ENCODE results near the gene NME4. TPM values are rescaled to one million over a fixed set of nuclear protein-coding genes. Genes with fewer than 3 reads are reported as not detected.

Gene NME4
- total and polyA plus RNA-seq, 10 of the 15 experiments (the other 5 are each of a cell fraction or from before 2014, with no cell fraction given): 11.0 to 235 (median 97.7) TPM

DNA sequence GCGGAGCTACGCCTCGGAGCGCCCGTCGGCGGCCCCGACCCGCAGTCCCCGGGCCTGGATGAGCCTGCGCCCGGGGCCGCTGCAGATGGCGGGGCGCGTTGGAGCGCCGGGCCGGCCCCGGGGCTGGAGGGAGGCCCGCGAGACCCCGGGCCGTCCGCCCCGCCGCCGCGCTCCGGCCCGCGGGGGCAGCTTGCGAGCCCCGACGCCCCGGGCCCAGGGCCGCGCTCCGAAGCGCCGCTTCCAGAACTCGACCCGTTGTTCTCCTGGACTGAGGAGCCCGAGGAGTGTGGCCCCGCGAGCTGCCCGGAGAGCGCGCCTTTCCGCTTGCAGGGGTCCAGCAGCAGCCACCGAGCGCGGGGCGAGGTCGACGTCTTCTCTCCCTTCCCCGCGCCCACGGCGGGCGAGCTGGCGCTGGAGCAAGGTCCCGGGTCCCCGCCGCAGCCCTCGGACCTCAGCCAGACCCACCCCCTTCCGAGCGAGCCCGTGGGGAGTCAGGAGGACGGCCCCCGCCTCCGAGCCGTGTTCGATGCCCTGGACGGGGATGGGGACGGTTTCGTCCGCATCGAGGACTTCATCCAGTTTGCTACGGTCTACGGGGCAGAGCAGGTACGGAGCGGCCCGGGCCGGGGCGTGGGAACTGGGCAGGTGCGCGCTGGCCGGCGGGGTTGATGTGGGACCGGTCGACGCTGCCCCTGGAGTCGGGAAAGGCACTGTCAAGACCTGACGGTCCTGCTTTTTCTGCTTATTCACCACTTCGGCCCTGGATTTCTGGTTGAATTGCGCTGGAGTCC lies 29.3 kb downstream of the NME4 start:
- Histone ChIP-seq H3K4me3 (peak overlapping the region; percentile 76), H3K4me2 (ENCODE audit: control insufficient read depth, insufficient read depth) (peak overlapping the region; percentile 91), H3K27ac (ENCODE audit: control insufficient read depth, insufficient read depth) (no peak overlapping the region), H3K27me3 (replicated peaks in 1 of 2; ENCODE audit: control insufficient read depth in 2 of 2, insufficient read depth in 2 of 2, low read length in 1 of 2) (peaks cover 0 to 3% of the 10 kb centered on the region in 2 experiments; a peak in 1 of 4 replicates), H3K36me3 (ENCODE audit: control insufficient read depth in 2 of 2, insufficient read depth in 2 of 2, low read length in 1 of 2) (no peaks in the 10 kb centered on the region), H4K20me1 (ENCODE audit: control insufficient read depth, insufficient read depth) (no peaks in the 10 kb centered on the region), H2AFZ (ENCODE audit: control insufficient read depth, low read depth, low read length) (peak overlapping the region; percentile 24; the same call in 1 of the 2 replicates), H3K79me2 (ENCODE audit: control insufficient read depth, insufficient read depth, low read length) (peaks cover 11% of the 10 kb centered on the region), H3K4me1 (ENCODE audit: control insufficient read depth, insufficient read depth, low read length) (peaks cover 15% of the 10 kb centered on the region), H3K9ac (ENCODE audit: control insufficient read depth, insufficient read depth, low read length) (peak overlapping the region; percentile 36), H3K9me3 (replicated peaks; ENCODE audit: control insufficient read depth, insufficient read depth, low read length) (no peaks in the 10 kb centered on the region)
- no TSS peak for BruUV-seq (replicated peaks)
- FAIRE-seq (no peak), ATAC-seq (peak; percentile 8; the same call in 2 of the 3 replicates), DNase-seq (ENCODE audit: low read depth, low spot score) (no peak)
- under 1% methylated on average over 61 of the region's 97 CpGs for WGBS (ENCODE audit: insufficient coverage, insufficient replicate concordance, low lambda C conversion rate, missing lambda C conversion rate)
- RAD21 ChIA-PET (ENCODE audit: unreplicated experiment): interaction anchor here (1.0 kb wide), 1 partner anchor 40 kb away, joined by 3 read pairs; no protein-coding TSS in a partner anchor
- POLR2A ChIA-PET: interaction anchor here (0.7 to 1.1 kb wide), 2 partner anchors 14 to 100 kb away, joined by 3 to 4 read pairs; no protein-coding TSS in a partner anchor
- intact Hi-C loops (cut with micrococcal nuclease; ENCODE audit: unreplicated experiment): no loop called here
- CTCF ChIA-PET: no interaction called here
- in situ Hi-C loops (cut with MboI): no loop called here
- SMC1A ChIA-PET (ENCODE audit: uncharacterized antibody, unreplicated experiment): interaction anchor here (0.5 to 1.1 kb wide), 2 partner anchors 25 to 193 kb away, joined by 3 read pairs; partner anchors contain the start of gene DECR2
- TF ChIP-seq GABPA (IDR thresholded peaks at IDR 0.05; ENCODE audit: low read depth): no peak
- peak; percentile 26; the same call in 1 of the 2 replicates for TF ChIP-seq GATAD2B (conservative IDR thresholded peaks at IDR 0.05; ENCODE audit: low read depth)
- TF ChIP-seq IKZF1 (conservative IDR thresholded peaks at IDR 0.05): peak; percentile 55
- TF ChIP-seq CEBPB (IDR thresholded peaks at IDR 0.05; ENCODE audit: borderline replicate concordance in 1 of 2, low read depth in 2 of 2, low read length in 2 of 2): no peak
- 0 out of 4 replicates have a peak, but pooled peaks of 1 of the 2 experiments have one; percentile 6 for TF ChIP-seq BHLHE40 (IDR thresholded peaks at IDR 0.05; ENCODE audit: borderline replicate concordance in 1 of 2, low read depth in 2 of 2, low read length in 1 of 2)
- no peak for TF ChIP-seq EZH2 (IDR thresholded peaks at IDR 0.05; ENCODE audit: borderline replicate concordance, control insufficient read depth, low read depth, low read length)
- TF ChIP-seq MTA3 (IDR thresholded peaks at IDR 0.05; ENCODE audit: borderline replicate concordance, low read length): no peak
- TF ChIP-seq EED (IDR thresholded peaks at IDR 0.05; ENCODE audit: low read depth): no peak
- no peak for TF ChIP-seq PBX3 (IDR thresholded peaks at IDR 0.05; ENCODE audit: insufficient replicate concordance, low read depth, low read length)
